Cardiac fibroblast (primary cell): Measurements from ENCODE around the gene GPLD1.

Experiments
- DNase-seq, 2 donors: peaks; one replicate each; pipeline versions ENCODE4 v3.0.0 to v3.0.0-alpha.2; 2010; ENCODE audit warnings: low read depth in 2 of 2
- H3K4me3 ChIP-seq, 2 donors: replicated peaks in 1 of 2; 1 replicate in 1 of 2; 2 replicates in 1 of 2; pipeline ENCODE4 v1.5.1; 2011; ENCODE audit warnings: low read depth in 2 of 2, low read length in 2 of 2, mild to moderate bottlenecking in 2 of 2, moderate library complexity in 1 of 2
- TF ChIP-seq, protein P1 (sequence below): IDR thresholded peaks from one replicate; pipeline ENCODE4 v1.5.1; 2011; ENCODE audit warnings: low read depth, mild to moderate bottlenecking, low read length, inconsistent platforms

The GPLD1 gene

DNA sequence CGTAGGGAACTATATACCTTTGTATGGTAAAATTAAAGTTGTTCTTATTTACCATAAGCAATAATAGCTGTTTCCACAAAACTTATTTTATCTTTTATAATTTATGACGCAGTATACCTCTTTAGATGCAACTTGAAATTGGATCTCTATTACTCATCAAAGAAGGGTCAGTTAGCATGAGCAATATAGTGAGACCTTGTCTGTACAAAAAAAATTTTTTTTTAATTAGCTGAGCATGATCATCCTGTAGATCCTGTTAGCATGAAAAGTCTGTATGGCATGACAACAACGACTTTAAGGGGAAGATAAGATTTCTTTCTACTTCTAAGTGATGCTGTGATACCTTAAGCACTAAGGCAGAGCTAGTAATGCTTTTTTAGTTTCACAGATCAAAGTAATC, 11.3 kb upstream of the GPLD1 start:
- no peak overlapping the region for H3K4me3 ChIP-seq
- no peak for DNase-seq
- TF ChIP-seq, protein P1, sequence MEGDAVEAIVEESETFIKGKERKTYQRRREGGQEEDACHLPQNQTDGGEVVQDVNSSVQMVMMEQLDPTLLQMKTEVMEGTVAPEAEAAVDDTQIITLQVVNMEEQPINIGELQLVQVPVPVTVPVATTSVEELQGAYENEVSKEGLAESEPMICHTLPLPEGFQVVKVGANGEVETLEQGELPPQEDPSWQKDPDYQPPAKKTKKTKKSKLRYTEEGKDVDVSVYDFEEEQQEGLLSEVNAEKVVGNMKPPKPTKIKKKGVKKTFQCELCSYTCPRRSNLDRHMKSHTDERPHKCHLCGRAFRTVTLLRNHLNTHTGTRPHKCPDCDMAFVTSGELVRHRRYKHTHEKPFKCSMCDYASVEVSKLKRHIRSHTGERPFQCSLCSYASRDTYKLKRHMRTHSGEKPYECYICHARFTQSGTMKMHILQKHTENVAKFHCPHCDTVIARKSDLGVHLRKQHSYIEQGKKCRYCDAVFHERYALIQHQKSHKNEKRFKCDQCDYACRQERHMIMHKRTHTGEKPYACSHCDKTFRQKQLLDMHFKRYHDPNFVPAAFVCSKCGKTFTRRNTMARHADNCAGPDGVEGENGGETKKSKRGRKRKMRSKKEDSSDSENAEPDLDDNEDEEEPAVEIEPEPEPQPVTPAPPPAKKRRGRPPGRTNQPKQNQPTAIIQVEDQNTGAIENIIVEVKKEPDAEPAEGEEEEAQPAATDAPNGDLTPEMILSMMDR: no peak

DNA sequence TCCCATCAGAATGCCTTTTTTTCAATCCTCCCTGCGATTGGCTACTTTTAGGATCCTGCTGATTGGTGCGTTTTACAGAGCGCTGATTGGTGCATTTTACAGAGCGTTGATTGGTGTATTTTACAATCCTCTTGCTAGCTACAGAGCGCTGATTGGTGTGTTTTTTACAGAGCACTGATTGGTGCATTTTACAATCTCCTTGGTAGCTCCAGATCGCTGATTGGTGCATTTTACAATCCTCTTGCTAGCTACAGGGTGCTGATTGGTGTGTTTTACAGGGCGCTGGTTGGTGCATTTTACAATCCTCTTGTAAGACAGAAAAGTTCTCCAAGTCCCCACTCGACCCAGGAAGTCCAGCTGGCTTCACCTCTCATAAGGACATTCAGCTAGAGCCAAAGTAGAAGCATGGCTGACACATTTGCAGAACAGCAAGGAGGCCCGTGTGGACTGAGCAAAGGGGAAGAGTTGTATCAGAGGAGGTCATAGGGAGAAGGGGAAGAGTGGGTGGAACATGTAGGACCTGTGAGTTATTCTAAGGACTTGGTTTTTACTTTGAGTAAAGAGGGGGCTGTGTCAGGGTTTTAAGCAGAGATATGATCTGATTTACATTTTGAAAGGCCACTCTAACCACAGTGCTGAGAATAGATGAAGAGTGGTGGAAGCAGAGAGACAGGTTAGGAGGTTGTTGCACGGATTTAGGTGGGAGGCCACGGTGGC, 8.0 kb upstream of the GPLD1 start:
- TF ChIP-seq, protein P1: no peak
- no peak overlapping the region for H3K4me3 ChIP-seq
- DNase-seq: no peak

DNA sequence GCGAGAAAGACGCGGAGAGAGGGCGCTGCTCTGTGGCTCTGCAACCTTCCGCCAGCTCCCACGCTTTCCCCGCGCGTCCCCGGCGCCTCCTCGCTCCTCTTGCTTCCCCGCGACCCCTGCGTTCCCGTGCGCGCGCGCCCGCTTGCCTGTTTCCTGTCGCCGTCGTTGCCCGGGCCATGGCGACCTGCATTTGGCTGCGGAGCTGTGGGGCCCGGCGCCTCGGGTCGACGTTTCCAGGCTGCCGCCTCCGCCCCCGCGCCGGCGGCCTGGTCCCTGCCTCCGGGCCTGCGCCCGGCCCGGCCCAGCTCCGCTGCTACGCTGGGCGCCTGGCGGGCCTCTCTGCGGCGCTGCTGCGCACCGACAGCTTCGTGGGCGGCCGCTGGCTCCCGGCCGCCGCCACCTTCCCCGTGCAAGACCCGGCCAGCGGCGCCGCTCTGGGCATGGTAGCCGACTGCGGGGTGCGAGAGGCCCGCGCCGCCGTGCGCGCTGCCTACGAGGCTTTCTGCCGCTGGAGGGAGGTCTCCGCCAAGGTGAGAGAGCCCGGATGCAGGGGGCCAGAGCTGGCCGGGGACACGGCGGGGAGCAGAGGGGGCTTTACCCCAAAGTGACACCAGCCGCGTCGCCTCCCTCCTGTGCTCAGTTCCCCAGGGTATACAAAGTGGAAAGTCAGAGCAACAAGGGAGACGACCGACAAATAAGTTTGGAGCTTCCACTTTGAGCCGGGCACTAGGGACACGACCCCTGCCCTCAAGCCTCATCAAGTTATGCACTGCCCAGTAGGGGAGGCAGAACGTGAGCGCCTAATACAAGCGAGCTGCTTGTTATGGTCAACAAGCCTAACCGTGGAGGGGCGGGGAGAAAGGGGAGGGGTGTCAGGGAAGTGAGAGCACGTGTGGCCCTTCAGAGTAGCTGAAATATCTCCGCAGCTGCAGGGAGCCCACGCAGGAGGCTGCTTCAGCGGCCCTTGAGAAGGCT, 5.7 kb upstream of the GPLD1 start, which contains the start of gene ALDH5A1:
TSS of gene ALDH5A1 (plus strand) at position 149 of the 975 bp plus-strand sequence. CDS start at position 177, 28 bp downstream.
- DNase-seq: peak; percentile 44 to 63
- peak within 1 kb of the TSS; percentile 53 to 59 for H3K4me3 ChIP-seq
- TF ChIP-seq, protein P1: no peak

DNA sequence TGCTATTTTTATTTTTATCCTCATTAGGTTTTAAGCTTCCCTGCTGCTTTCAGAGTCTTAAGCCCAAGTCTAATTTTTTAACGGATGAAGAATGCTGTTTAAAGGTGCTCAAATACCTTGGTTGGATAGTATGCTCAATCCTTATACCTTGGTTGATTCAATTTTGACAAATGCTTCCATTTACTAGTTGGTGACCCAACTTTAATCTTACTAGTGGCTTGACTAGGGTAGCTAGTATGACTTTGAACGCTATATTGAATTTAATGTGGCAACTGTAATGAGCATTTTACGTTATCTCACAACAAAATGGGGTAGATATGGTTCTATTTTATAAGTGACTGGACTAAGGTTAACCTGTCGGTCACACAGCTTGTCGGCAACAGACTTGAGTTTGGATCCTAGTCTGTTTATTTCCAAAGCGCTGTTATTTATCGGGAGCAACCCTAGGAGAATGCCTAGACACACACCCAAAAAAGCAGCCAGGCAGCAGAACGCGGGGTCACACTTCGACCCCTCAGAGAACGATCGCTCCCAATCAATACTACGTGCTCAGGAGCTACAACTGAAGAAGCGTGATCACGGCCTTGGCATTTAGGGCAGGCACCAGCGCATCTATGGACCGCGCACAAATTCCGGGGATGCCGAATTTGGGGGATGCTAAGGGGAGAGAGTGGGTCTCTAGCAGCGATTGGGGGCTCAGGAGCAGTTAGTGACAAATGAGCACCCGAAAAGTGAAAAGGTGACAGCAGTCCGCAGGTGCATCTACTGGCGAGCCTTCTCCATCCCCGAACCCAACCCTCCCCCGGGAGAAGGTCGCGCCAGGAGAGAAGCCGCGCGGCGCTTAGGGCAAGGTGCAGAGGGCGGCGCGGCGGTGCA, 4.8 kb upstream of the GPLD1 start:
- peak overlapping the region; percentile 49 to 59 for H3K4me3 ChIP-seq
- no peak for DNase-seq
- TF ChIP-seq, protein P1: no peak

DNA sequence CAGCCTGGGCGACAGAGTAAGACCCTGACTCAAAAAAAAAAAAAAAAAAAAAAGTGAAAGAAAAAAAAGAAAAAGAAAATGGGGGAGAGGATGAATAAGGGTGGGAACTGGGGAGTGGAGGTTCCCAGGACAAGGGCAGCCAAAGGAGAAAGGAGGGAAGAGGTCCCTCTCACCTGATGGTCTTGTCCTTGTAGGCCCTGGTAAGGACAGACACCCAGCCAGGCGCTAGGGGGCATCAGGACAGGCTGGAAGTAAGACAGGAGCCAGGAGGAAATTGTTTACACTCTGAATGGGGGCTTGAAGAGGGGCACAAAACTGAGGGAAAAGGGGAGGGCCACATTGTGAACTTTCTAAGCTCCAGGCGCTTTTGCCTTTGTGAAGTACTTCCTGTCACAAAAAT, 3.1 kb upstream of the GPLD1 start:
- TF ChIP-seq, protein P1: peak; percentile 23
- H3K4me3 ChIP-seq: no peak overlapping the region
- DNase-seq: peak in 1 of 2 donors; percentile 21

DNA sequence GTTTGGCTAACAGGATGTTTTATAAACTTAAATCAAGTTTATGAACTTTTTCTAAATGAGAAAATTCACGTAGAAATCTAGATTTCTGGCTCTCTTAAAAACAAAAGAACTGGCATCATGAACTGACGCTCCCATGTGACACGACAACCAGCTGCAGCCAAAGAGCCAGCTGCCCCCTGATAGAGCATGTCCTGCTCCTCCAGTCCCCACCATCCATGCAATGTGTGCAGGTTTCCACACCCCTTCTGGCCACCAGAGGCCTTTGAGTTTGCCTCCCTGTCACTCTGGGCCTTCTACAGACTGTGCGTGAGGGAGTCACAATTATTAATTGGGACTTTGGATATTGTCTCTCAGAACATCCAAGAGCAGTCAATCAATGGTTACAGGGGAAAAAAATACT, 1.6 kb upstream of the GPLD1 start:
- DNase-seq: no peak
- no peak overlapping the region for H3K4me3 ChIP-seq
- TF ChIP-seq, protein P1: no peak
